ENCODE data around the gene TSPAN7. TPM values are rescaled to one million over a fixed set of nuclear protein-coding genes. Genes with fewer than 3 reads are reported as not detected.

TSPAN7 gene
- total and polyA plus RNA-seq, 2 of the 4 experiments (the other 2 are of a cell fraction): not detected

- Histone ChIP-seq H4K5ac (ENCODE audit: low read depth, low read length) (no peak overlapping the region), H2BK120ac (ENCODE audit: low read depth, low read length) (no peak overlapping the region), H3K4me3 (ENCODE audit: insufficient read depth, low read depth, low read length) (no peak overlapping the region), H2BK20ac (ENCODE audit: low read depth, low read length) (no peak overlapping the region), H3K9ac (ENCODE audit: low read depth, low read length) (no peak overlapping the region), H3K23ac (ENCODE audit: low read depth, low read length) (no peak overlapping the region), H3K14ac (replicated peaks; ENCODE audit: low read depth, low read length) (no peak overlapping the region), H3K18ac (ENCODE audit: low read depth, low read length) (no peak overlapping the region), H4K91ac (ENCODE audit: insufficient read depth, low read depth, low read length) (no peak overlapping the region), H3K56ac (ENCODE audit: extremely low read depth, insufficient read depth, low read length) (no peak overlapping the region), H3K36me3 (ENCODE audit: control insufficient read depth, insufficient read depth, low read length) (no peaks in the 10 kb centered on the region), H3K9me3 (ENCODE audit: control insufficient read depth, insufficient read depth, low read length) (no peaks in the 10 kb centered on the region), H3K4me1 (ENCODE audit: control insufficient read depth, insufficient read depth, low read length) (no peaks in the 10 kb centered on the region), H2BK5ac (ENCODE audit: low read depth, low read length, poor library complexity, severe bottlenecking) (no peak overlapping the region), H2AK9ac (replicated peaks; ENCODE audit: low read depth, low read length, poor library complexity) (no peak overlapping the region), H3K79me1 (ENCODE audit: low read depth in 1 of 2, low read length in 2 of 2) (no peaks in the 10 kb centered on the region), H4K20me1 (ENCODE audit: insufficient read depth, low read length) (no peaks in the 10 kb centered on the region; the same call in 1 of the 2 replicates), H2AFZ (replicated peaks; ENCODE audit: low read length, poor library complexity) (no peak overlapping the region), H4K8ac (ENCODE audit: low read depth in 2 of 2, low read length in 2 of 2) (no peak overlapping the region), H3K4me2 (ENCODE audit: low read depth, low read length) (no peak overlapping the region), H3K27me3 (ENCODE audit: control insufficient read depth, insufficient read depth, low read length) (peaks cover 4% of the 10 kb centered on the region; the same call in 1 of the 2 replicates), H3K4ac (ENCODE audit: low read depth, low read length) (no peak overlapping the region), H2BK15ac (ENCODE audit: low read depth, low read length) (no peak overlapping the region), H2AK5ac (ENCODE audit: low read depth, low read length) (no peak overlapping the region), H3K27ac (ENCODE audit: insufficient read depth, low read length) (no peak overlapping the region), H3K9me1 (ENCODE audit: insufficient read depth, low read length) (no peaks in the 10 kb centered on the region)
- CTCF ChIA-PET: no interaction called here
- no peak for ATAC-seq (ENCODE audit: low read depth)
- no peak for TF ChIP-seq RAD21 (IDR thresholded peaks at IDR 0.05; ENCODE audit: low read length)
- TF ChIP-seq CHD1 (IDR thresholded peaks at IDR 0.05; ENCODE audit: low read depth, low read length): no peak
- no peak for TF ChIP-seq FOS (IDR thresholded peaks at IDR 0.05; ENCODE audit: low read depth, low read length)
- no peak for TF ChIP-seq NFE2L2 (IDR thresholded peaks at IDR 0.05; ENCODE audit: low read depth, low read length)
- TF ChIP-seq SMC3 (IDR thresholded peaks at IDR 0.05; ENCODE audit: low read depth, low read length): no peak
- no peak for TF ChIP-seq RCOR1 (IDR thresholded peaks at IDR 0.05; ENCODE audit: insufficient replicate concordance, low read length)
- TF ChIP-seq, protein P1, sequence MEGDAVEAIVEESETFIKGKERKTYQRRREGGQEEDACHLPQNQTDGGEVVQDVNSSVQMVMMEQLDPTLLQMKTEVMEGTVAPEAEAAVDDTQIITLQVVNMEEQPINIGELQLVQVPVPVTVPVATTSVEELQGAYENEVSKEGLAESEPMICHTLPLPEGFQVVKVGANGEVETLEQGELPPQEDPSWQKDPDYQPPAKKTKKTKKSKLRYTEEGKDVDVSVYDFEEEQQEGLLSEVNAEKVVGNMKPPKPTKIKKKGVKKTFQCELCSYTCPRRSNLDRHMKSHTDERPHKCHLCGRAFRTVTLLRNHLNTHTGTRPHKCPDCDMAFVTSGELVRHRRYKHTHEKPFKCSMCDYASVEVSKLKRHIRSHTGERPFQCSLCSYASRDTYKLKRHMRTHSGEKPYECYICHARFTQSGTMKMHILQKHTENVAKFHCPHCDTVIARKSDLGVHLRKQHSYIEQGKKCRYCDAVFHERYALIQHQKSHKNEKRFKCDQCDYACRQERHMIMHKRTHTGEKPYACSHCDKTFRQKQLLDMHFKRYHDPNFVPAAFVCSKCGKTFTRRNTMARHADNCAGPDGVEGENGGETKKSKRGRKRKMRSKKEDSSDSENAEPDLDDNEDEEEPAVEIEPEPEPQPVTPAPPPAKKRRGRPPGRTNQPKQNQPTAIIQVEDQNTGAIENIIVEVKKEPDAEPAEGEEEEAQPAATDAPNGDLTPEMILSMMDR (conservative IDR thresholded peaks at IDR 0.05; ENCODE audit: low read depth, low read length): no peak
- no peak for TF ChIP-seq POLR2A (IDR thresholded peaks at IDR 0.05; ENCODE audit: low read depth, low read length)
- no peak for TF ChIP-seq ELK1 (IDR thresholded peaks at IDR 0.05; ENCODE audit: borderline replicate concordance, low read depth, low read length)
- no peak for TF ChIP-seq USF2 (IDR thresholded peaks at IDR 0.05; ENCODE audit: low read depth, low read length)
- TF ChIP-seq BHLHE40 (IDR thresholded peaks at IDR 0.05; ENCODE audit: low read depth, low read length): no peak
- TF ChIP-seq RFX5 (IDR thresholded peaks at IDR 0.05; ENCODE audit: low read depth, low read length): no peak
- no peak for TF ChIP-seq MAFK (IDR thresholded peaks at IDR 0.05; ENCODE audit: low read depth, low read length)
- TF ChIP-seq CEBPB (IDR thresholded peaks at IDR 0.05; ENCODE audit: low read depth, low read length): no peak
- TF ChIP-seq MXI1 (IDR thresholded peaks at IDR 0.05; ENCODE audit: borderline replicate concordance, low read depth, low read length): no peak
- TF ChIP-seq MAZ (IDR thresholded peaks at IDR 0.05; ENCODE audit: borderline replicate concordance, low read depth, low read length): no peak
- no CpG with 5 or more reads among the region's 5 CpGs for WGBS, 2 experiments (ENCODE audit: extremely low coverage in 2 of 2, insufficient read length in 1 of 2)
- no TSS peak for BruUV-seq (replicated peaks)
- in situ Hi-C loops (cut with MboI; ENCODE audit: low sequenced_read_pairs): no loop called here
- dilution Hi-C loops (cut with HindIII; ENCODE audit: low sequenced_read_pairs, unreplicated experiment): no loop called here
- POLR2A ChIA-PET (ENCODE audit: unreplicated experiment): no interaction called here
- DNase-seq: no peak
- intact Hi-C loops (cut with micrococcal nuclease): loop anchor here (5.0 kb wide), 2 partner anchors 491 to 786 kb away; no protein-coding TSS in a partner anchor
These were observed 100.2 kb downstream of the TSPAN7 start for GRCh38 chrX:38661561-38661960.

Measured in IMR-90 (cell line).